Tibial artery (tissue), 4 donors: ENCODE measurements around the gene ITSN1.

Experiments
- DNase-seq, 2 donors: peaks; one replicate each; pipeline ENCODE4 v3.0.0-alpha.2; 2019
- H3K27ac ChIP-seq, 2 donors: fragments of 200-600 bp; sonication (generic) in 1 of 2; 1 replicate in 1 of 2; 2 replicates in 1 of 2; pipeline ENCODE4 v1.5.1; 2018 to 2019; ENCODE audit warnings: mild to moderate bottlenecking in 1 of 2
- H3K27me3 ChIP-seq, 2 donors: fragments of 200-600 bp; sonication (generic) in 1 of 2; one replicate each; pipeline versions ENCODE4 v1.5.1 to v1.6.0; 2016 to 2019
- H3K36me3 ChIP-seq, 3 donors: fragments of 200-600 bp; sonication (generic) in 2 of 3; one replicate each; pipeline ENCODE4 v1.5.1; 2016 to 2019; ENCODE audit warnings: mild to moderate bottlenecking in 2 of 3
- H3K4me1 ChIP-seq, 4 donors: fragments of 200-600 bp; sonication (generic) in 2 of 4; 1 replicate in 3 of 4; 2 replicates in 1 of 4; pipeline ENCODE4 v1.5.1; 2016 to 2019
- H3K4me3 ChIP-seq, 2 donors: fragments of 200-600 bp; sonication (generic) in 1 of 2; 1 replicate in 1 of 2; 2 replicates in 1 of 2; pipeline ENCODE4 v1.5.1; 2018 to 2019; ENCODE audit warnings: mild to moderate bottlenecking in 2 of 2
- H3K9me3 ChIP-seq, 3 donors: fragments of 200-600 bp; sonication (generic) in 1 of 3; one replicate each; pipeline ENCODE4 v1.5.1; 2016 to 2019
- CTCF ChIP-seq, 2 experiments: fragments of 200-600 bp in 1 of 2; fragments of 450-650 bp in 1 of 2; IDR thresholded peaks; one replicate each; pipeline ENCODE4 v1.5.1; 2017 to 2019; ENCODE audit warnings: antibody characterized with exemption in 2 of 2, mild to moderate bottlenecking in 1 of 2, moderate library complexity in 1 of 2
- intact Hi-C: fragments of 100-400 bp; cut with DNase I; formaldehyde crosslinking; loops from one replicate; pipeline ENCODE4 v1.15.0; 2023; ENCODE audit warnings: low total_unique reads

Gene ITSN1

GRCh38 chr21:33642896-33643657 lies 776 bp downstream of the ITSN1 start:
- H3K9me3 ChIP-seq, result no peaks in the 10 kb centered on the region
- peak; percentile 30 to 71 for DNase-seq
- intact Hi-C loops, result loop anchor here (5.0 to 10.0 kb wide), 2 partner anchors 161 to 252 kb away; no protein-coding TSS in a partner anchor
- peaks cover 0 to 38% (median 22%) of the 10 kb centered on the region in 4 donors for H3K4me1 ChIP-seq
- H3K36me3 ChIP-seq, result no peaks in the 10 kb centered on the region
- no peaks in the 10 kb centered on the region for H3K27me3 ChIP-seq
- H3K4me3 ChIP-seq, result peak overlapping the region; percentile 94 to 97
- H3K27ac ChIP-seq, result peak overlapping the region; percentile 89 to 90
- TF ChIP-seq CTCF (IDR thresholded peaks at IDR 0.05), result no peak

- no peak for DNase-seq
- no peaks in the 10 kb centered on the region for H3K9me3 ChIP-seq
- peak overlapping the region; percentile 89 to 90 for H3K27ac ChIP-seq
- no peak for TF ChIP-seq CTCF (IDR thresholded peaks at IDR 0.05)
- intact Hi-C loops, result loop anchor here (5.0 to 10.0 kb wide), 2 partner anchors 161 to 251 kb away; no protein-coding TSS in a partner anchor
- no peaks in the 10 kb centered on the region for H3K27me3 ChIP-seq
- peaks cover 0 to 34% (median 22%) of the 10 kb centered on the region in 4 donors for H3K4me1 ChIP-seq
- H3K4me3 ChIP-seq, result peak overlapping the region; percentile 94 to 97
- H3K36me3 ChIP-seq, result no peaks in the 10 kb centered on the region
Observed at GRCh38 chr21:33643658-33644311, 1.5 kb downstream of the ITSN1 start.

GRCh38 chr21:33644383-33645074 lies 2.2 kb downstream of the ITSN1 start:
- no peaks in the 10 kb centered on the region for H3K36me3 ChIP-seq
- peak overlapping the region; percentile 89 to 90 for H3K27ac ChIP-seq
- intact Hi-C loops, result loop anchor here (5.0 to 10.0 kb wide), 2 partner anchors 162 to 250 kb away; no protein-coding TSS in a partner anchor
- peaks cover 0 to 38% (median 22%) of the 10 kb centered on the region in 4 donors for H3K4me1 ChIP-seq
- no peak for DNase-seq
- TF ChIP-seq CTCF (IDR thresholded peaks at IDR 0.05), result no peak
- no peaks in the 10 kb centered on the region for H3K27me3 ChIP-seq
- H3K4me3 ChIP-seq, result peak overlapping the region; percentile 94 to 97
- H3K9me3 ChIP-seq, result no peaks in the 10 kb centered on the region

- H3K27me3 ChIP-seq, result no peaks in the 10 kb centered on the region
- H3K36me3 ChIP-seq, result no peaks in the 10 kb centered on the region
- peaks cover 0 to 32% (median 17%) of the 10 kb centered on the region in 4 donors for H3K4me1 ChIP-seq
- no peaks in the 10 kb centered on the region for H3K9me3 ChIP-seq
- H3K4me3 ChIP-seq, result no peak overlapping the region
- no peak for DNase-seq
- no peak for TF ChIP-seq CTCF (IDR thresholded peaks at IDR 0.05)
- intact Hi-C loops, result loop anchor here (10.0 kb wide), 1 partner anchor 249 kb away; no protein-coding TSS in a partner anchor
- no peak overlapping the region for H3K27ac ChIP-seq
Observed at GRCh38 chr21:33645730-33646129, 3.4 kb downstream of the ITSN1 start.

- DNase-seq, result no peak
- Histone ChIP-seq H3K36me3 (no peaks in the 10 kb centered on the region), H3K27me3 (no peaks in the 10 kb centered on the region), H3K9me3 (no peaks in the 10 kb centered on the region), H3K4me1 (peaks cover 0 to 35% (median 17%) of the 10 kb centered on the region in 4 donors), H3K4me3 (no peak overlapping the region), H3K27ac (no peak overlapping the region)
- intact Hi-C loops, result loop anchor here (10.0 kb wide), 1 partner anchor 247 kb away; no protein-coding TSS in a partner anchor
- no peak for TF ChIP-seq CTCF (IDR thresholded peaks at IDR 0.05)
Observed at GRCh38 chr21:33647587-33647986, 5.3 kb downstream of the ITSN1 start.
